WI38 (cell line): Measurements from ENCODE around the gene KCNAB2.

Experiments used
- H3K4me3 ChIP-seq: 2 replicates; pipeline ENCODE4 v1.5.1; 2011; ENCODE audit warnings: low read depth, mild to moderate bottlenecking, control low read depth, low read length
- CTCF ChIP-seq: IDR thresholded peaks from 2 replicates; pipeline ENCODE4 v1.5.1; 2012; ENCODE audit warnings: low read depth, mild to moderate bottlenecking, control low read depth, low read length

Gene KCNAB2

GRCh38 chr1:6043561-6043960 is 2.1 kb upstream of the KCNAB2 start:
- TF ChIP-seq CTCF: no peak
- H3K4me3 ChIP-seq: no peak overlapping the region

DNA sequence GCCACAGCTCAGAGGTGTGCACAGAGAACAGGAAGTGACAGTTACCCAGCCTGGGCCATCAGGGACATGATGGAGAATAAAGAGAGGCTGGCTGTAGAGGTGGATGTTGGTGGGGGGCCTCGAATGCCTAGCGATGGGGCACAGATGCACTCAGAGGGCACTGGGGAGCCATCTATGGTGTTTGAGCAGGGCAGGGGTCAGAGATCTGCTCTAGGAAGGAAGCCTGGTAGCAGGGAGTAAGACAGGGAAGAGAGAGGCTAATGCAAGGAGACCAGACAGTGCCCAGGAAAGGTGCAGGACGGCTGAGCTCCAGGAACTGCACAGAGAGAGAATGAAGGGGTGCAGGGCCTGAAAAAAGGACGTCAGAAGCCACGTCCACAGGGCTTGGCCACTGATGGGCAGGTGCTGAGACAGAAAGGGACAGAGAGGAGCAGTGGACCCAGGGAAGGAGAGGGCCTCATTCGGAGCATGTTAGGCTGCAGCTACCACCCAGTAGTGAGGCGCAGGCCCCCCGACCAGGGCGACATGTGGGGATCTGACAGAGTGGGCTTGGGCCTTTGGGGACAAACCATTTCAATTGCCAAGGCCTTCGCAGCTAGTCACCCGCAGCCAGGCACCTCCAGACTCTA is 1.1 kb upstream of the KCNAB2 start:
- no peak overlapping the region for H3K4me3 ChIP-seq
- no peak for TF ChIP-seq CTCF

DNA sequence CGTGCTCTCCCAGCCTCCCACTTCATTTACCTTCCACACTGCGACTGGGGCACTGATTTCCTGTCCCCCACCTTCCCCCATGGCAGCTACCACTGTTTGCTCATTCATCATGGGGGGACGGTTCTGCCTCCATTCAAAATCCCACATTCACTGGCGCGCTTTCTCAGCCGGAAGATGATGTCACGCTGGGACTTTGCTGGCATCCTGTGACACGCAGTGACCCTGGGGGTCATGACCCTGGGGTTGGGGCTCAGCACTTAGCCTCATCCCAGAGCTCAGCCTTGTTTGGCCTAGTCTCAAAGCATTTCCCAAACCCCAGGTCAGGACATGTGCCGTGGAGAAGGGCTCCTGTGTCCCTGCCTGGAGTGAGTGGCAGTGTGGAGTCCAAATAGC is 582 bp upstream of the KCNAB2 start:
- no peak overlapping the region for H3K4me3 ChIP-seq
- no peak for TF ChIP-seq CTCF

DNA sequence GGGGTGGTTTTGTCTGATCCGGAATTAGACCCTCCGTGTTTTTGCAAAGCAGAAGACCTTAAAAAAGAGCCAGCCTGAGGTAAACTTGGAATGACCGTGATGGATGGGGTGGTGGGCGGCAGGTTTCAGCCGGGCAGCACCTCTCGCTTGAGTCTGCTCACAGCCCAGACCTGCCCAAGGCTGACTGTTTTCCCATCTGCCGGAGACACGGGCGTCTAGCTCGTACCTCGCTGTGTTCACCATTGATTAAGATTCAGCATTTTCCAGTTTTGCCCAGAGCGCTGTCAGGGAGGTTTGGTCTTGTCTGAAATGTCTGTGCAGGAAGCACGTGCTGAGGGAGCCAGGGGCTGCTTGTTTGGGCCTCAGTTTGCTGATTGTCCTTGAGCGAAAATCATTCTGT is 591 bp downstream of the KCNAB2 start:
- no peak for TF ChIP-seq CTCF
- H3K4me3 ChIP-seq: no peak overlapping the region

- no peak for TF ChIP-seq CTCF
Observed at GRCh38 chr1:6048179-6048867, 2.6 kb downstream of the KCNAB2 start.

GRCh38 chr1:6049419-6049818 is 3.7 kb downstream of the KCNAB2 start:
- H3K4me3 ChIP-seq: no peak overlapping the region
- TF ChIP-seq CTCF: no peak

More at GRCh38 chr1:6048179-6048867, 2.6 kb downstream of the KCNAB2 start:
- no peak overlapping the region for H3K4me3 ChIP-seq

GRCh38 chr1:6051423-6051822 is 5.7 kb downstream of the KCNAB2 start:
- H3K4me3 ChIP-seq: no peak overlapping the region
- no peak for TF ChIP-seq CTCF
